Smooth muscle cell (in vitro differentiated cells): ENCODE measurements around the gene PIK3R5. TPM values are rescaled to one million over a fixed set of nuclear protein-coding genes. Genes with fewer than 3 reads are reported as not detected.

ENCODE experiments used
- DNase-seq: peaks from one replicate; lab custom pipeline; 2025; ENCODE audit not compliant: unreplicated experiment; lab: John Stamatoyannopoulos, UW
- H2AFZ ChIP-seq: fragments of 200-600 bp; sonication (generic); 2 replicates; pipeline ENCODE4 v1.6.0; 2016; ENCODE audit warnings: antibody characterized with exemption, low read depth, mild to moderate bottlenecking
- H3F3A ChIP-seq: fragments of 200-600 bp; sonication (generic); 2 replicates; pipeline ENCODE4 v1.6.0; 2017; ENCODE audit warnings: antibody characterized with exemption, low read depth
- H3K27ac ChIP-seq: fragments of 200-600 bp; sonication (generic); 2 replicates; pipeline ENCODE4 v1.5.1; 2016; ENCODE audit warnings: low read depth, mild to moderate bottlenecking
- H3K27me3 ChIP-seq: fragments of 200-600 bp; sonication (generic); 2 replicates; pipeline ENCODE4 v1.6.1; 2016; ENCODE audit warnings: low read depth, mild to moderate bottlenecking
- H3K36me3 ChIP-seq: fragments of 200-600 bp; sonication (generic); 2 replicates; pipeline ENCODE4 v1.5.1; 2016; ENCODE audit warnings: low read depth
- H3K4me1 ChIP-seq: fragments of 200-600 bp; sonication (generic); 2 replicates; pipeline ENCODE4 v1.5.1; 2016; ENCODE audit warnings: low read depth
- H3K4me2 ChIP-seq: fragments of 200-600 bp; sonication (generic); 2 replicates; pipeline ENCODE4 v1.6.0; 2016; ENCODE audit warnings: mild to moderate bottlenecking
- H3K4me3 ChIP-seq: fragments of 200-600 bp; sonication (generic); 2 replicates; pipeline ENCODE4 v1.5.1; 2016; ENCODE audit warnings: mild to moderate bottlenecking
- H3K79me2 ChIP-seq: fragments of 200-600 bp; sonication (generic); 2 replicates; pipeline ENCODE4 v1.6.0; 2016; ENCODE audit warnings: low read depth, mild to moderate bottlenecking
- H3K9ac ChIP-seq: fragments of 200-600 bp; sonication (generic); 2 replicates; pipeline ENCODE4 v1.6.0; 2016; ENCODE audit warnings: low read depth
- H3K9me3 ChIP-seq: fragments of 200-600 bp; sonication (generic); replicated peaks from 2 replicates; pipeline ENCODE4 v1.5.1; 2016; ENCODE audit warnings: low read depth
- H4K20me1 ChIP-seq: fragments of 200-600 bp; sonication (generic); 2 replicates; pipeline ENCODE4 v1.6.0; 2016; ENCODE audit warnings: low read depth
- CTCF ChIP-seq: fragments of 200-600 bp; sonication (generic); IDR thresholded peaks from 2 replicates; pipeline ENCODE4 v1.5.1; 2017; ENCODE audit warnings: borderline replicate concordance, mild to moderate bottlenecking, antibody characterized with exemption; ENCODE audit not compliant: insufficient read depth, poor library complexity, severe bottlenecking
- WGBS: methylation state at CpG from one replicate; pipeline ENCODE4 v1.1.7; 2016; ENCODE audit warnings: low lambda C conversion rate; 5-methylcytosine and 5-hydroxymethylcytosine counted together
- polyA plus RNA-seq: library from polyadenylated mRNA; unstranded; fragments of >200 nt; fragmentation: Nextera tagmentation; extraction: Ambion mirVana; gene quantifications from 2 replicates; pipeline ENCODE4 v1.2.1, GENCODE V29; 2016
- total RNA-seq: library from RNA; depleted of rRNA; stranded (reverse); fragments of >200 nt; gene quantifications from 2 replicates; pipeline ENCODE4 v1.2.3, GENCODE V29; 2014

Gene PIK3R5
- total and polyA plus RNA-seq, 2 experiments from 2014 or later = not detected

- H3K9ac ChIP-seq = no peak overlapping the region
- no peak overlapping the region for H3K27ac ChIP-seq
- no peak overlapping the region for H2AFZ ChIP-seq
- H4K20me1 ChIP-seq = no peaks in the 10 kb centered on the region
- peaks cover 18% of the 10 kb centered on the region for H3K4me1 ChIP-seq
- no peaks in the 10 kb centered on the region for H3K36me3 ChIP-seq
- peak overlapping the region; percentile 26 for H3K4me3 ChIP-seq
- H3K4me2 ChIP-seq = peak overlapping the region; percentile 63
- DNase-seq = no peak
- no peaks in the 10 kb centered on the region for H3K9me3 ChIP-seq
- H3K79me2 ChIP-seq = no peaks in the 10 kb centered on the region
- no peak for TF ChIP-seq CTCF
- no peaks in the 10 kb centered on the region for H3F3A ChIP-seq
- WGBS = 9% methylated on average over 57 of the region's 58 CpGs
- peaks cover 97% of the 10 kb centered on the region for H3K27me3 ChIP-seq
These were observed 38.8 kb upstream of the PIK3R5 start for GRCh38 chr17:9004132-9004960.

- peak overlapping the region; percentile 41 for H3K4me3 ChIP-seq
- peaks cover 97% of the 10 kb centered on the region for H3K27me3 ChIP-seq
- no peak for DNase-seq
- H3K9ac ChIP-seq = no peak overlapping the region
- H3K79me2 ChIP-seq = no peaks in the 10 kb centered on the region
- peaks cover 18% of the 10 kb centered on the region for H3K4me1 ChIP-seq
- H3K27ac ChIP-seq = no peak overlapping the region
- no peak overlapping the region for H2AFZ ChIP-seq
- H3K4me2 ChIP-seq = peak overlapping the region; percentile 90
- no peak for TF ChIP-seq CTCF
- no peaks in the 10 kb centered on the region for H4K20me1 ChIP-seq
- WGBS = 3% methylated on average over 56 of the region's 90 CpGs
- no peaks in the 10 kb centered on the region for H3F3A ChIP-seq
- no peaks in the 10 kb centered on the region for H3K9me3 ChIP-seq
- H3K36me3 ChIP-seq = no peaks in the 10 kb centered on the region
These were observed 38.0 kb upstream of the PIK3R5 start for GRCh38 chr17:9003355-9004131.

GRCh38 chr17:9002606-9003354 lies 37.3 kb upstream of the PIK3R5 start:
- H3K4me3 ChIP-seq = peak overlapping the region; percentile 41
- no peak for DNase-seq
- no peaks in the 10 kb centered on the region for H3K36me3 ChIP-seq
- H3K4me2 ChIP-seq = peak overlapping the region; percentile 90
- peak; percentile 12 for TF ChIP-seq CTCF
- no peak overlapping the region for H3K27ac ChIP-seq
- no peaks in the 10 kb centered on the region for H3K79me2 ChIP-seq
- H2AFZ ChIP-seq = no peak overlapping the region
- H3F3A ChIP-seq = no peaks in the 10 kb centered on the region
- H4K20me1 ChIP-seq = no peaks in the 10 kb centered on the region
- H3K4me1 ChIP-seq = peaks cover 18% of the 10 kb centered on the region
- peaks cover 93% of the 10 kb centered on the region for H3K27me3 ChIP-seq
- no peak overlapping the region for H3K9ac ChIP-seq
- H3K9me3 ChIP-seq = no peaks in the 10 kb centered on the region
- WGBS = 1% methylated on average over 42 of the region's 69 CpGs
